COLO668 (cell line): ENCODE data around the gene HRH1.
A peak's percentile ranks its signal among the peaks of the same experiment; 100 is the strongest.
"Not testable (repeated sequence)": the region's sequence is repeated elsewhere in the genome, so short reads cannot be mapped to it uniquely, and the experiment has no call there.

Experiments used
- DNase-seq: peaks from one replicate; lab custom pipeline; 2025; ENCODE audit not compliant: unreplicated experiment; lab: John Stamatoyannopoulos, UW

HRH1 gene

GRCh38 chr3:11204697-11205348 is 50.5 kb downstream of the HRH1 start:
- no peak for DNase-seq

- DNase-seq, result not testable (repeated sequence)
Measured at GRCh38 chr3:11205881-11206280, 51.6 kb downstream of the HRH1 start.

- no peak for DNase-seq
Measured at GRCh38 chr3:11206316-11206715, 52.0 kb downstream of the HRH1 start.

GRCh38 chr3:11206953-11207352 is 52.7 kb downstream of the HRH1 start:
- no peak for DNase-seq

GRCh38 chr3:11211531-11212298 is 57.4 kb downstream of the HRH1 start:
- no peak for DNase-seq

- DNase-seq, result no peak
Measured at GRCh38 chr3:11212299-11212608, 58.0 kb downstream of the HRH1 start.

GRCh38 chr3:11212784-11213183 is 58.5 kb downstream of the HRH1 start:
- DNase-seq, result no peak

GRCh38 chr3:11213810-11214450 is 59.6 kb downstream of the HRH1 start:
- DNase-seq, result no peak

- no peak for DNase-seq
Measured at GRCh38 chr3:11214451-11214978, 60.2 kb downstream of the HRH1 start.

GRCh38 chr3:11217370-11217769 is 63.1 kb downstream of the HRH1 start:
- not testable (repeated sequence) for DNase-seq

GRCh38 chr3:11220230-11220629 is 65.9 kb downstream of the HRH1 start:
- DNase-seq, result no peak

- DNase-seq, result no peak
Measured at GRCh38 chr3:11221818-11222415, 67.6 kb downstream of the HRH1 start.

GRCh38 chr3:11224010-11224409 is 69.7 kb downstream of the HRH1 start:
- no peak for DNase-seq

- no peak for DNase-seq
Measured at GRCh38 chr3:11224870-11225229, 70.6 kb downstream of the HRH1 start.

- peak; percentile 43 for DNase-seq
Measured at GRCh38 chr3:11226042-11226370, 71.7 kb downstream of the HRH1 start.

GRCh38 chr3:11228041-11228440 is 73.7 kb downstream of the HRH1 start:
- DNase-seq, result no peak

- no peak for DNase-seq
Measured at GRCh38 chr3:11230125-11230524, 75.8 kb downstream of the HRH1 start.

GRCh38 chr3:11230832-11231231 is 76.5 kb downstream of the HRH1 start:
- DNase-seq, result no peak

- DNase-seq, result no peak
Measured at GRCh38 chr3:11235385-11235784, 81.1 kb downstream of the HRH1 start.

GRCh38 chr3:11236588-11237461 is 82.5 kb downstream of the HRH1 start:
- DNase-seq, result peak; percentile 81

GRCh38 chr3:11238060-11238459 is 83.8 kb downstream of the HRH1 start:
- no peak for DNase-seq
